ENCODE results near the gene E2F1.

GRCh38 chr20:33681728-33682353 is 4.3 kb downstream of the E2F1 start:
- TF ChIP-seq ZNF274 (IDR thresholded peaks at IDR 0.05; ENCODE audit: low read depth, low read length) (no peak), YY1 (IDR thresholded peaks at IDR 0.05; ENCODE audit: insufficient read depth, insufficient read length) (no peak), SUZ12 (IDR thresholded peaks at IDR 0.05; ENCODE audit: extremely low read depth, insufficient read depth, insufficient read length) (no peak)
